ENCODE results near the gene MPV17.

The MPV17 gene

DNA sequence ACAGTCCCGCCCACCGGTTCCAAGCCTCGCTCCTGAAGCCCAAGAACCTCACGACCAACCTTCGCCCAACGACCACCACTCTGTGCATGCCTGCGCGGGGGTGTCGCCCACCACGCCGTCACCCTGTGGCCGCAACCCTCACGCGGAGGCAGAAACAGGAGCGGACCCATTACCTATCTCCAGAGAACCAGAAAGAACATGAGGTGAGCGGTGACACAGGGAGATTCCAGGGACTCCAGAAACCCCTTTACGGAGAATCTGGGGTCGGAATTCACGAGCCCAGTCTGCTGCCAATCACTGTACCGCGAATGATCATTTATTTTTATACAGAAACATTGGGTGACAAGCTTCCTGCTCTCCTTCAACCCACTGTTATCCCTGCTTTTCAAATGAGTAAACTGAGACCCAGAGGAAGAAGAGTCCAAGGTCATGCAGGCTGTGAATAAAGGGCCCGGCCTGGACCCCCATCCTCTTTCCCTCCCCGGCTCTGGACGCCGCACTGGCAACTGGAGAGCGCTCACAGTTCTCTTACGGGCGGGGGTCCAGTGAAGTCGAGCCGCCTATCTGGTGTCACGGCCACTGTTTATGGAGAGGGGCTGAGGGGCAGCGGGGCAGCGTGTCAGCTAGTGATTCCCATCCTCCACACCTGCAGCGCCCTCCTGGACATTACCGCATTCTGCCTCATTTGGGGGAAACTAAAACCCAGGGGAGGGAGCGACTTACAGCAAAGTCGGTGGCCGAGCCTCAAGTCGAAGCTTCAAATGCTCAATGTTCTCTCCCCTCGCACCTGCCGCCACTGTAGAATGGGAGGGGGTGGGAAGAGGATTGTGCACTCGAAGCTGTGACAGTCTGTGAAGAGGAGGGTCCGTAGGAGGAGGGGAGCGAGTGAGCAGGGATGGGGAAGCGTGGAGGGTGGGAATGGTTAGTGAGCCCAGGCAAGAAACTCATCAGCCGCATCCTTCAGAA is 59.3 kb downstream of the MPV17 start:
- DNase-seq: no peak

DNA sequence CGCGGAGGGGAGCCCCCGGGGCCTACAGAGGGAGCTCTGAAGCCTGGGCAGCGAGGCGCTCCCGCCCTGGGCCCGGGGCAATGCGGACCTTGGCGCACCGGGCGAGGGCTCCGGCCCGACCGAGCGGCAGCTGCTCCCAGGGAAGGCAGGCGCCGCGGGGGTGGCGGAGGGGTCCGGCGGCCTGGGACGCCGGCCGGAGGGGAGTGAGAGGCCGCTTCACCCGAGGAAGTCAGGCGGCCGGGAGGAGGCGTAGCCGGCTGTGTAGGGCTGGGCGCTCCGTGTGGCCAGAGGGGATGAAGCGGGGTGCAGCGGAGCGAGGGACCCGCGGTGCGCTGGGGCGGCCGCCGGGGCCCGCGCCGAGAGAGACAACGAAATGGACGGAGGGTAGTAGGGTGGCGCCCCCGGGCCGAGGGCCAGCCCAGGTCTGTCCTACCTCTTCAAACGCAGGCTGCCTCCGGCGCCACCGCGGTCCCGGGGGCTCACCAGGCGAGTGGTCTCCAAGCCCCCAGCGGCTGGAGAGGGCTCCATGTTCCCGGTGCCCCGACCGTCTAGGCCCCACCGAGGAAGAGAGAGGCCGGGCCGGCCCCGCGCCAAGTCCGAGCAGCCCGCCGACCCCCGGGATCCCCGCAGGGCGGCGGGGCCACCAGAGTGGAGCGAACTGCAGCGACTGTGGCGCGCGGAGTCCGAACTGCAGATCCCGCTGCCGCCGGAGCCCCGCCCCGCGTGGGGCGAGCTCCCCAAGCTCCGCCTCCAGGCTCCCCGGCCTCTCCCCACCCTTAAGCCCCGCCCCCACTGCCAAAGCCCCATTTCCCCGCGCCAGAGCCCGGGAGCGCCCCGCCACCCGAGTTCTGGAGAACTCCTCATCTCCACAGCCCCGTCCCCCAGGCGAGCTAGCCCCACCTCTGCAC is 60.3 kb downstream of the MPV17 start, which contains the start of gene SLC30A3:
TSS of gene SLC30A3 (minus strand) at position 669 of the 908 bp plus-strand sequence. CDS start at position 528, 141 bp downstream.
- DNase-seq: peak; percentile 73

DNA sequence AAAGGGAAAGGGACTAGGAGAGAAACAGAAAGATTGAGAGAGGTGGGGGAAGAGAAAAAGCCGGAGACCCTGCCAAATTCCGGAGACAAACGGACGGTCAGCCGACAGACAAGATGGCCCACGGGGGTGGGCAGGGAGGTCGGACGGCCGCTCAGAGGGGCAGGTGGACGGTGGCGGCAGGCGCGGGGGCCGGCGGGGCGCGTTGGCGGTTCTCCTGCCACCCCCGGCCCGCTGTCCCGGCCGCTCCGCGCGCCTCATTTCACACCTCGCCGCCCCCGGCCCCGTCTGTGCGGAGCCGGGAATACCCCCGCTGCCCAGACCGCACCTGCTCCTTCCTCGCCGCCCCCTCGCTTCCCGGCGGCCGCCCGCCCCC is 61.0 kb downstream of the MPV17 start:
- DNase-seq: no peak

DNA sequence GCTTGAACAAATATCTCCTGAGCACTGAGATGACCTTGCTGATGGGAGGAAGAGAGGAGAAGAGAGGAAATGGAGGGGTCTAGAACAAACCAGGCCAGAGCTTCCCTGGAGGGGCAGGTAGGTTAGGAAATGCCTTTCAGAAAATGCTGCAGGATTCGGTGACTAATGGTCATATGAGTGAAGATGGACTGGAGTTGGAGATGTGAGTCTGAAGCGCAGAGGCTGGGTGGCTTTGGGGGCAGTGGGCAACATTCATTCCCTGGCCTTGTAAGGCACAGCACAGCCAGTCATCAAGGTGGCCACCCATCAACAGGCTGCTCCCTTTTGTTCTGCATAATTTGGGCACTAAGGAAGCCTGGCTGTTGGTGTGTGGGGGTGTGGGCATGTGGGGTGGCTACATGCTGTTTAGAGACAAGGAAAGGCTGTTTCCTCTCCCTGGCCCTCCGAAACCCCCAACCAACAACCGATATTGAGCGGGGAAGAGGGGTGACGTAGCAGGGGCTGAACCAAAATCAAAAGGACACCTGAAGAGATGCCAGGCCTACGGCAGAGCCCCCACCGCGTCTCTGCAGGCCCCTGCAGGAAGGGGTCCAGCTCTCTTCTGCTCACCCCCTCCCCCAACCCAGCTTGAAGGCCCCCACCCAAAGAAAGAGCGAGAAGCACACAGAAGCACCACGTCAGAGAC is 61.5 kb downstream of the MPV17 start:
- no peak for DNase-seq

All from activated CD4-positive, alpha-beta T cell treated with anti-CD3 and anti-CD28 coated beads, Interleukin-10, Interleukin-2, amounts not matched to agents 100 ng/mL and 50 ng/mL, durations not matched to agents 16 hours and 8 hours (primary cell).